Measurements from ENCODE around the gene OSBPL5. TPM values are rescaled to one million over a fixed set of nuclear protein-coding genes. Genes with fewer than 3 reads are reported as not detected.

The OSBPL5 gene, protein sequence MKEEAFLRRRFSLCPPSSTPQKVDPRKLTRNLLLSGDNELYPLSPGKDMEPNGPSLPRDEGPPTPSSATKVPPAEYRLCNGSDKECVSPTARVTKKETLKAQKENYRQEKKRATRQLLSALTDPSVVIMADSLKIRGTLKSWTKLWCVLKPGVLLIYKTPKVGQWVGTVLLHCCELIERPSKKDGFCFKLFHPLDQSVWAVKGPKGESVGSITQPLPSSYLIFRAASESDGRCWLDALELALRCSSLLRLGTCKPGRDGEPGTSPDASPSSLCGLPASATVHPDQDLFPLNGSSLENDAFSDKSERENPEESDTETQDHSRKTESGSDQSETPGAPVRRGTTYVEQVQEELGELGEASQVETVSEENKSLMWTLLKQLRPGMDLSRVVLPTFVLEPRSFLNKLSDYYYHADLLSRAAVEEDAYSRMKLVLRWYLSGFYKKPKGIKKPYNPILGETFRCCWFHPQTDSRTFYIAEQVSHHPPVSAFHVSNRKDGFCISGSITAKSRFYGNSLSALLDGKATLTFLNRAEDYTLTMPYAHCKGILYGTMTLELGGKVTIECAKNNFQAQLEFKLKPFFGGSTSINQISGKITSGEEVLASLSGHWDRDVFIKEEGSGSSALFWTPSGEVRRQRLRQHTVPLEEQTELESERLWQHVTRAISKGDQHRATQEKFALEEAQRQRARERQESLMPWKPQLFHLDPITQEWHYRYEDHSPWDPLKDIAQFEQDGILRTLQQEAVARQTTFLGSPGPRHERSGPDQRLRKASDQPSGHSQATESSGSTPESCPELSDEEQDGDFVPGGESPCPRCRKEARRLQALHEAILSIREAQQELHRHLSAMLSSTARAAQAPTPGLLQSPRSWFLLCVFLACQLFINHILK
- 10 to 100 TPM; 39.9 to 94.0 (median 66.4) TPM for total RNA-seq

DNA sequence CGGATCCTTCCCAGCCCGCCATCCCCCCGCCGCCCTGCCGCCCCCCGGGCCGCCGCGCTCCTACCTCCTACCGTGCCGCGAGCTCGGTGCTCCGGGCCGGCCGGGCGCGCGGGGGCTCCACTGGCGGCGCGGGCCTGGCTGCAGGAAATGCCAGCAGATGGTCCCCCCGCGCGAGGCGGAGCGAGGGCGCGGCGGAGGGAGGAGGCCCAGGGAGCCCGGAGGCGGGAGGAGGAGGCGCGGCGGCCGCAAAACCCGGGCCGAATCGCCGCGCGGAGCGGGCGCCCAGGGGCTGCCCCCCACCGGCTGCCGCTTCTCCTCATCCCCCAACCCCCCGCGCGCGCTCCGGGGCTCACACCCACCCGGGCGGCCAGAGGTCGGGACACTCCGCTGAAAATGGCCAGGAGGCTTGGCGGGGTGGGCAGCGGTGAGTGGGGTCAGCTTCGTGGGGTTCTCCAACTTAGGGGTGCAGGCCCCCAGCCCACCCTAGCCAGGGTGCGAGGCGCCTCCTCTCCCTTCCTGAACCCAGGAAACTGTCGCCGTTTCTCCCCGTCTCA, at the start of gene OSBPL5:
Gene OSBPL5 (minus strand): TSS at position 159 of the 554 bp plus-strand sequence. CDS start 36,162 bp downstream, outside the sequence.
- no peaks in the 10 kb centered on the region for H3K27me3 ChIP-seq
- TF ChIP-seq POLR2AphosphoS5 (IDR thresholded peaks at IDR 0.05) (peak; percentile 62), POLR2A (IDR thresholded peaks at IDR 0.05) (peak; percentile 41 to 46), EP300 (IDR thresholded peaks at IDR 0.05) (no peak)
- TF ChIP-seq, protein P1, sequence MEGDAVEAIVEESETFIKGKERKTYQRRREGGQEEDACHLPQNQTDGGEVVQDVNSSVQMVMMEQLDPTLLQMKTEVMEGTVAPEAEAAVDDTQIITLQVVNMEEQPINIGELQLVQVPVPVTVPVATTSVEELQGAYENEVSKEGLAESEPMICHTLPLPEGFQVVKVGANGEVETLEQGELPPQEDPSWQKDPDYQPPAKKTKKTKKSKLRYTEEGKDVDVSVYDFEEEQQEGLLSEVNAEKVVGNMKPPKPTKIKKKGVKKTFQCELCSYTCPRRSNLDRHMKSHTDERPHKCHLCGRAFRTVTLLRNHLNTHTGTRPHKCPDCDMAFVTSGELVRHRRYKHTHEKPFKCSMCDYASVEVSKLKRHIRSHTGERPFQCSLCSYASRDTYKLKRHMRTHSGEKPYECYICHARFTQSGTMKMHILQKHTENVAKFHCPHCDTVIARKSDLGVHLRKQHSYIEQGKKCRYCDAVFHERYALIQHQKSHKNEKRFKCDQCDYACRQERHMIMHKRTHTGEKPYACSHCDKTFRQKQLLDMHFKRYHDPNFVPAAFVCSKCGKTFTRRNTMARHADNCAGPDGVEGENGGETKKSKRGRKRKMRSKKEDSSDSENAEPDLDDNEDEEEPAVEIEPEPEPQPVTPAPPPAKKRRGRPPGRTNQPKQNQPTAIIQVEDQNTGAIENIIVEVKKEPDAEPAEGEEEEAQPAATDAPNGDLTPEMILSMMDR (IDR thresholded peaks at IDR 0.05): peak in 1 of 4 experiments; percentile 29
- WGBS, 2 donors (ENCODE audit: low coverage in 1 of 2): 0% methylated on average over 4 of the region's 63 CpGs; no CpG with 5 or more reads in 1 of the 2 donors
- no peaks in the 10 kb centered on the region for H3K9me3 ChIP-seq
- peak within 1 kb of the TSS; percentile 92 to 93 for H3K4me3 ChIP-seq
- H3K36me3 ChIP-seq: no peaks in the 10 kb centered on the region
- ATAC-seq: peak; percentile 73
- H3K27ac ChIP-seq: peak within 1 kb of the TSS; percentile 48 to 94 (median 92)
- H3K4me1 ChIP-seq: peaks cover 0 to 75% (median 46%) of the 10 kb centered on the region in 3 donors

DNA sequence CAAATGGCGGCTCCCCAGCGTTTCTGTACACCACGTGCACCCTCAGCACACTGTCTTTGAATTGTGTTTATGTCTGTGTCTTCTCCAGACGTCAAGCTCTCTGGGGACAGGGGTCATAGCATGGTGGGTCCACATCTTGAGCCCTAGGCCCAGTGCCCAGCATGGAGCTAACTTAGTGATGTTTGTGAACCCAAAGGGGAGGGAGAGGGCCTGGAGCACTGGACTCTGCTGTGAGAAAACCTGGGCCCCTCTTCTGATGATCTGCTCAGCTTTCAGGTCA, 49.2 kb upstream of the OSBPL5 start:
- Histone ChIP-seq H3K27ac (no peak overlapping the region), H3K4me1 (peaks cover 0 to 7% (median 4%) of the 10 kb centered on the region in 3 donors), H3K4me3 (no peak overlapping the region), H3K27me3 (peaks cover 57% of the 10 kb centered on the region), H3K36me3 (no peaks in the 10 kb centered on the region), H3K9me3 (peaks cover 0 to 21% (median 0%) of the 10 kb centered on the region in 3 donors)
- WGBS, 2 donors (ENCODE audit: low coverage in 1 of 2): 70% methylated on average over 2 of the region's 4 CpGs; no CpG with 5 or more reads in 1 of the 2 donors
- no peak for ATAC-seq
- TF ChIP-seq POLR2A (IDR thresholded peaks at IDR 0.05): no peak
- no peak for TF ChIP-seq POLR2AphosphoS5 (IDR thresholded peaks at IDR 0.05)
- TF ChIP-seq EP300 (IDR thresholded peaks at IDR 0.05): no peak
- TF ChIP-seq, protein P1 (IDR thresholded peaks at IDR 0.05): no peak

DNA sequence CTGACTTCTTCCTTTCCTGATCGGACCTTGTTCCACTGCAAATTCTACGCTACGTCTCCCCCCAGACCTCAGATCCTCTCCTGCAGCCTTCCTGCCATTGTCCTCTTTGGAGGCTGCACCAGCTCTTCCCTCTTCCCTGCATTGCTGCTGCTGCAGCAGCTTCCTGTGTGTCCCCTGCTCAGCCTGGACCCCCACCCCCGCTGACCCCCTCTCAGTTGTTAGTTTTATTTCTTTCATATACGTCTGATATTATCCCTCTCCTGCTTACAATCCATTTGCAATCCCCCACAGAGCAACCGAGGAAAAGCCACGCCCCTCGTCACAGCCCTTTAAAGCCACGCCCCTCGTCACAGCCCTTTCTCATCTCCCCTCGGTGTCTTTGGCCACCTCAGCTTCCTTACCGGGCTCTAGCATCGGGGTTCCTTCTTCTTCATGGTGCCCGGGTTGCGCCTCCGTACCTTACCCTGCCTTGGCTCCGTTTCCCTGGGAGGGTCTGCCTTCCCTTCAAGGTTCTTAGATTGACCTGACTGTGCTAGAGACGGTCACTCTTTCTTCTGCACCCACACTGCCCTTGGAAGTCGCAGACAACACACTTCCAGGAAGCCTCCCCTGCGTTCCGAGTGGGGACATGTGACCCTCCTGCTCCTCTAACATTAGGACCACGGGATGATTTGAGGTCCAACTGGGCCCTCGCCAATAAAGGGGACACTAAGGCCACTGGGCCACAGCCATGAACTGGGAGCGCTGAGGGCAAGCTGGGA, 48.7 kb upstream of the OSBPL5 start:
- H3K36me3 ChIP-seq: no peaks in the 10 kb centered on the region
- WGBS, 2 donors (ENCODE audit: low coverage in 1 of 2): 45% methylated on average over 7 to 19 of the region's 24 CpGs
- no peak overlapping the region for H3K4me3 ChIP-seq
- ATAC-seq: no peak
- TF ChIP-seq, protein P1 (IDR thresholded peaks at IDR 0.05): no peak
- TF ChIP-seq EP300 (IDR thresholded peaks at IDR 0.05): no peak
- TF ChIP-seq POLR2AphosphoS5 (IDR thresholded peaks at IDR 0.05): no peak
- TF ChIP-seq POLR2A (IDR thresholded peaks at IDR 0.05): no peak
- peaks cover 0 to 7% (median 4%) of the 10 kb centered on the region in 3 donors for H3K4me1 ChIP-seq
- H3K27me3 ChIP-seq: peaks cover 52% of the 10 kb centered on the region
- no peak overlapping the region for H3K27ac ChIP-seq
- peaks cover 0 to 21% (median 0%) of the 10 kb centered on the region in 3 donors for H3K9me3 ChIP-seq

DNA sequence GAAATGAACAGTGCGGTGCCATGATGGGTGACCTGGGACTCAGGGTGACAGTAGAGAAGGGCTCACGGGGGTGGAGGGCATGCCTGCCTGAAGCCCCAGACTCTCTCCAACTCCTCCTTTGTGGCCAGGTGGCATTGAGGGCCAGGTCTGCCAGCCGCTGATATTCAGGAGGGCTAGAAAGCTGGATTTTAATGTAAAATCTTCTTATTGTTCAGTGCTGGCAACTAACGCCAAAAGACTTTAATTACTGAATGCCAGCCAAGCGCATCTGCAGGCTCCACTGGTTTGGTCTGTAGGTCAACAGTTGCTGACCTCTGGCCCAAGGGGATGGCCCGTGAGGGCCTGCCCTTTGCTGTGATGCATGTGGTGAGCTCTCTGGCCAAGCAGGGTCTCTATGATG, 43.2 kb upstream of the OSBPL5 start:
- H3K27ac ChIP-seq: no peak overlapping the region
- no peak for ATAC-seq
- H3K27me3 ChIP-seq: peaks cover 14% of the 10 kb centered on the region
- no peak overlapping the region for H3K4me3 ChIP-seq
- TF ChIP-seq, protein P1 (IDR thresholded peaks at IDR 0.05): no peak
- TF ChIP-seq POLR2AphosphoS5 (IDR thresholded peaks at IDR 0.05) (no peak), EP300 (IDR thresholded peaks at IDR 0.05) (no peak), POLR2A (IDR thresholded peaks at IDR 0.05) (no peak)
- no peaks in the 10 kb centered on the region for H3K36me3 ChIP-seq
- WGBS, 2 donors (ENCODE audit: low coverage in 1 of 2): 82 to 84% methylated on average over 4 of the region's 6 CpGs
- H3K4me1 ChIP-seq: peaks cover 0 to 19% (median 9%) of the 10 kb centered on the region in 3 donors
- peaks cover 0 to 21% (median 0%) of the 10 kb centered on the region in 3 donors for H3K9me3 ChIP-seq
